HCT116 (cell line): Measurements from ENCODE around the gene POGLUT3. TPM values are rescaled to one million over a fixed set of nuclear protein-coding genes. Genes with fewer than 3 reads are reported as not detected.

Experiments
- ATAC-seq: fragments of 200-7000 bp; cut with Tn5 transposase; 2 replicates; pipeline ENCODE4 v1.9.1; 2020; ENCODE audit warnings: mild to moderate bottlenecking, moderate library complexity
- BruUV-seq: library from RNA; stranded (reverse); fragments of 400-500 nt; replicated peaks from 2 replicates; lab custom pipeline; 2021; lab: Mats Ljungman, UMichigan
- CTCF ChIA-PET: fragments of 300-600 bp; sonication (Branson Sonifier 250); formaldehyde crosslinking; loops from one replicate; lab custom pipeline; 2021; ENCODE audit warnings: antibody characterized with exemption; lab: Charles Lee
- POLR2A ChIA-PET: fragments of 300-600, 350-600 bp; sonication (Branson Sonifier 250); formaldehyde crosslinking; loops from one replicate; lab custom pipeline; 2021; ENCODE audit warnings: antibody characterized with exemption; lab: Charles Lee
- RAD21 ChIA-PET, 2 experiments: fragments of 300-600 bp; sonication (Branson Sonifier 250); formaldehyde crosslinking; loops; one replicate each; lab custom pipeline; 2023; ENCODE audit warnings: low total read pairs in 2 of 2; ENCODE audit not compliant: uncharacterized antibody in 2 of 2, unreplicated experiment in 2 of 2, low non-redundant PET in 1 of 2; lab: Charles Lee
- DNase-seq: peaks from one replicate; pipeline ENCODE4 v3.0.0-alpha.2; 2010; ENCODE audit warnings: low read depth, low spot score
- H2AFZ ChIP-seq: fragments of 200-600 bp; shearing (Covaris generic), sonication (generic); 2 replicates; pipeline ENCODE4 v1.6.1; 2017; ENCODE audit warnings: low read depth, mixed run types, mixed read lengths, antibody characterized with exemption, low read length; ENCODE audit not compliant: poor library complexity, severe bottlenecking
- H3K27ac ChIP-seq: 2 replicates; pipeline ENCODE4 v1.5.1; 2012; ENCODE audit warnings: low read depth, low read length
- H3K27me3 ChIP-seq: fragments of 200-600 bp; sonication (generic); 2 replicates; pipeline ENCODE4 v1.6.1; 2016; ENCODE audit warnings: mixed run types, low read length, mixed read lengths; ENCODE audit not compliant: insufficient read depth
- H3K36me3 ChIP-seq, 2 experiments: fragments of 200-500 bp in 1 of 2; fragments of 200-600 bp in 1 of 2; sonication (Bioruptor generic) in 1 of 2; sonication (generic) in 1 of 2; 2 replicates each; pipeline versions ENCODE4 v1.5.1 to v1.6.1; 2014 to 2016; ENCODE audit warnings: low read length in 2 of 2, inconsistent platforms in 1 of 2, mixed read lengths in 1 of 2, mixed run types in 1 of 2; ENCODE audit not compliant: insufficient read depth in 2 of 2, control insufficient read depth in 1 of 2
- H3K4me1 ChIP-seq, 2 experiments: fragments of 200-600 bp in 1 of 2; sonication (generic) in 1 of 2; 2 replicates each; pipeline versions ENCODE4 v1.5.1 to v1.6.1; 2012 to 2017; ENCODE audit warnings: low read length in 2 of 2, inconsistent platforms in 1 of 2, mild to moderate bottlenecking in 1 of 2, mixed read lengths in 1 of 2, mixed run types in 1 of 2, moderate library complexity in 1 of 2; ENCODE audit not compliant: insufficient read depth in 2 of 2, control insufficient read depth in 1 of 2
- H3K4me2 ChIP-seq: fragments of 200-600 bp; sonication (generic); 2 replicates; pipeline ENCODE4 v1.6.1; 2017; ENCODE audit warnings: mixed run types, low read length, mixed read lengths
- H3K4me3 ChIP-seq, 2 experiments: fragments of 200-600 bp in 1 of 2; sonication (generic) in 1 of 2; replicated peaks in 1 of 2; 2 replicates each; pipeline ENCODE4 v1.5.1; 2011 to 2016; ENCODE audit warnings: low read length in 2 of 2, control low read depth in 1 of 2, low read depth in 1 of 2, mild to moderate bottlenecking in 1 of 2, mixed read lengths in 1 of 2, mixed run types in 1 of 2
- H3K79me2 ChIP-seq: fragments of 200-600 bp; sonication (generic); 2 replicates; pipeline ENCODE4 v1.6.1; 2017; ENCODE audit warnings: mild to moderate bottlenecking, mixed run types, low read length, moderate library complexity, mixed read lengths; ENCODE audit not compliant: insufficient read depth
- H3K9ac ChIP-seq: fragments of 200-600 bp; sonication (generic); 2 replicates; pipeline ENCODE4 v1.6.1; 2016; ENCODE audit warnings: low read length, mixed read lengths
- H3K9me2 ChIP-seq: fragments of 200-600 bp; sonication (generic), shearing (Covaris generic); 2 replicates; pipeline ENCODE4 v1.6.1; 2017; ENCODE audit warnings: mixed run types, mild to moderate bottlenecking, moderate library complexity; ENCODE audit not compliant: insufficient read depth
- H3K9me3 ChIP-seq, 2 experiments: fragments of 200-500 bp in 1 of 2; fragments of 200-600 bp in 1 of 2; sonication (Bioruptor generic) in 1 of 2; sonication (generic) in 1 of 2; 2 replicates each; pipeline ENCODE4 v1.6.1; 2014 to 2017; ENCODE audit warnings: low read length in 2 of 2, mixed read lengths in 2 of 2, inconsistent platforms in 1 of 2, low read depth in 1 of 2, mild to moderate bottlenecking in 1 of 2, mixed run types in 1 of 2, moderate library complexity in 1 of 2; ENCODE audit not compliant: control insufficient read depth in 1 of 2, insufficient read depth in 1 of 2
- H4K20me1 ChIP-seq: fragments of 200-600 bp; sonication (generic), shearing (Covaris generic); 2 replicates; pipeline ENCODE4 v1.6.1; 2017; ENCODE audit warnings: mixed run types, mild to moderate bottlenecking, moderate library complexity; ENCODE audit not compliant: insufficient read depth
- POLR2A ChIP-seq: IDR thresholded peaks from 2 replicates; pipeline ENCODE4 v1.7.0; 2011; ENCODE audit warnings: borderline replicate concordance; ENCODE audit not compliant: insufficient read depth, insufficient read length; ENCODE audit errors: extremely low read depth
- SP1 ChIP-seq: IDR thresholded peaks from 2 replicates; pipeline ENCODE4 v1.6.1; 2012; ENCODE audit warnings: low read depth
- SRF ChIP-seq: IDR thresholded peaks from 2 replicates; pipeline ENCODE4 v1.6.1; 2012; ENCODE audit warnings: low read depth
- intact Hi-C: fragments of 100-400 bp; cut with micrococcal nuclease; formaldehyde crosslinking; loops from 2 replicates; pipeline ENCODE4 v1.10.0; 2022
- total RNA-seq: library from RNA; stranded (reverse); gene quantifications from one replicate; pipeline ENCODE4 v1.2.1, GENCODE V29; 2021; ENCODE audit not compliant: unreplicated experiment
- TF ChIP-seq, protein P1 (sequence below), 3 experiments: fragments of 200-600 bp in 1 of 3; sonication (generic) in 1 of 3; IDR thresholded peaks in 2 of 3; conservative IDR thresholded peaks in 1 of 3; 2 replicates each; pipeline ENCODE4 v1.5.1; 2012 to 2017; ENCODE audit warnings: low read depth in 2 of 3, low read length in 2 of 3, antibody characterized with exemption in 1 of 3, borderline replicate concordance in 1 of 3, control low read depth in 1 of 3, mild to moderate bottlenecking in 1 of 3, mixed read lengths in 1 of 3, mixed run types in 1 of 3, moderate library complexity in 1 of 3; ENCODE audit not compliant: insufficient read depth in 1 of 3
- TF ChIP-seq, protein P2 (sequence below): IDR thresholded peaks from 2 replicates; pipeline ENCODE4 v1.6.1; 2012
- TF ChIP-seq, protein P3 (sequence below): IDR thresholded peaks from 2 replicates; pipeline ENCODE4 v1.6.1; 2012

The POGLUT3 gene
- total RNA-seq, 1 experiment from 2014 or later, result 22.0 TPM

DNA sequence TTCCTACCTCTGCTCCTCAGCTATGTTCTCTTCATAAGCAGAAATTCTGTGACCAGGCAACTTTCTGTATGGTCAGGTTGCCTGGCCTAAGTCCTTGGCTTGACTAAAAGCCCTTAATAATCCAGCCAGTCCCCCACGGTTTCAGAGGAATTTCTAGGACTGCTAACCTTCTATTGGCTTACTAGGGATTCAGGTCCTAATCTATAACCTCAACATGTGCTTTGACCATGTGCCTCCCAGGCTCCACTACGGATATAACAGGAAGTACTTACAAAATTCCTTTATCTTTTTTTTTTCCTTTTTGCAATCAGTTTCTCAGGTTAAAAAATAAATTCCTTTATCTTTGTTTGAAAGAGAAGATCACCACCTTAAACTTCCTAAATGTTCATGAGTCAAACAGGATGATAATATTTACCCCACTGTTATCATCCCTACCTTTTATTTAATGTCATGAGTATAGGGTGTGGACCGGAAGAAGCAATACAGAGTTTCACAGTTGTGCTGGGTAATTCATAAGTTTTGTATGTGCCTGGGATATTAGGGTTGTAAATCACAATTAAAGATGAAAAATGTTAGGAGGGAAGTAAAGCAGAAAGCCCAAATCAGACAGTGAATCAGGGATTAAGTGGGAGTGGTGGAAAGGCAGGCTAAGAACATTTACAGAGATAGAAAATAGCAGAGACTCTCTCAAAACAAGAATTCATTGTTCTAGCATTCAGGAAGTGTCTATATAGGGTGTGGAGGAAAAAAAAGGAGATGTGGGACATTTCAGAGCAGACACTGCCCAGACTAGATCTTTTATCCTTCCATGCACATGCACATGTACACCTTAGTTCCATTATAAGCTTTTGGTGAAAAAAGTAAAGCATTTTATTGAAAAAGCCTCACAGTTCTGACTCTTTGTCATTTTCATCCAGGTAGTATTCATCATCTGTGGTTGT lies 10.7 kb upstream of the POGLUT3 start:
- Histone ChIP-seq H3K4me2 (no peak overlapping the region), H3K4me1 (no peaks in the 10 kb centered on the region), H3K9ac (no peak overlapping the region), H3K4me3 (no peak overlapping the region), H2AFZ (no peak overlapping the region), H3K27me3 (no peaks in the 10 kb centered on the region), H3K9me3 (no peaks in the 10 kb centered on the region), H3K79me2 (no peaks in the 10 kb centered on the region), H3K36me3 (0 out of 4 replicates have a peak, but pooled peaks cover 0 to 10% of the 10 kb centered on the region in 2 experiments), H3K9me2 (no peaks in the 10 kb centered on the region), H3K27ac (no peak overlapping the region), H4K20me1 (no peaks in the 10 kb centered on the region)
- ATAC-seq (no peak), DNase-seq (no peak)
- TF ChIP-seq POLR2A (no peak), SRF (no peak), SP1 (no peak)
- TF ChIP-seq, protein P1, sequence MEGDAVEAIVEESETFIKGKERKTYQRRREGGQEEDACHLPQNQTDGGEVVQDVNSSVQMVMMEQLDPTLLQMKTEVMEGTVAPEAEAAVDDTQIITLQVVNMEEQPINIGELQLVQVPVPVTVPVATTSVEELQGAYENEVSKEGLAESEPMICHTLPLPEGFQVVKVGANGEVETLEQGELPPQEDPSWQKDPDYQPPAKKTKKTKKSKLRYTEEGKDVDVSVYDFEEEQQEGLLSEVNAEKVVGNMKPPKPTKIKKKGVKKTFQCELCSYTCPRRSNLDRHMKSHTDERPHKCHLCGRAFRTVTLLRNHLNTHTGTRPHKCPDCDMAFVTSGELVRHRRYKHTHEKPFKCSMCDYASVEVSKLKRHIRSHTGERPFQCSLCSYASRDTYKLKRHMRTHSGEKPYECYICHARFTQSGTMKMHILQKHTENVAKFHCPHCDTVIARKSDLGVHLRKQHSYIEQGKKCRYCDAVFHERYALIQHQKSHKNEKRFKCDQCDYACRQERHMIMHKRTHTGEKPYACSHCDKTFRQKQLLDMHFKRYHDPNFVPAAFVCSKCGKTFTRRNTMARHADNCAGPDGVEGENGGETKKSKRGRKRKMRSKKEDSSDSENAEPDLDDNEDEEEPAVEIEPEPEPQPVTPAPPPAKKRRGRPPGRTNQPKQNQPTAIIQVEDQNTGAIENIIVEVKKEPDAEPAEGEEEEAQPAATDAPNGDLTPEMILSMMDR (IDR thresholded peaks at IDR 0.05 in 2 of 3, conservative IDR thresholded peaks at IDR 0.05 in 1 of 3; ENCODE audit: borderline replicate concordance in 1 of 3, insufficient read depth in 1 of 3, low read depth in 2 of 3, low read length in 2 of 3), result no peak
- TF ChIP-seq, protein P2, sequence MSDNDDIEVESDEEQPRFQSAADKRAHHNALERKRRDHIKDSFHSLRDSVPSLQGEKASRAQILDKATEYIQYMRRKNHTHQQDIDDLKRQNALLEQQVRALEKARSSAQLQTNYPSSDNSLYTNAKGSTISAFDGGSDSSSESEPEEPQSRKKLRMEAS, result no peak
- TF ChIP-seq, protein P3, sequence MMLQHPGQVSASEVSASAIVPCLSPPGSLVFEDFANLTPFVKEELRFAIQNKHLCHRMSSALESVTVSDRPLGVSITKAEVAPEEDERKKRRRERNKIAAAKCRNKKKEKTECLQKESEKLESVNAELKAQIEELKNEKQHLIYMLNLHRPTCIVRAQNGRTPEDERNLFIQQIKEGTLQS, result no peak
- POLR2A ChIA-PET, result no interaction called here
- BruUV-seq, result no TSS peak
- RAD21 ChIA-PET, result no interaction called here
- intact Hi-C loops, result no loop called here
- CTCF ChIA-PET, result no interaction called here
